Activated naive CD4-positive, alpha-beta T cell treated with anti-CD3 and anti-CD28 coated beads, Interleukin-2, amount 50 U/mL, for 24 hours (primary cell): ENCODE data around the gene LRRC14B.

Experiments used
- H3K27ac Mint-ChIP-seq: one replicate; pipeline ENCODE4 v1.8.0; 2021; ENCODE audit warnings: mild to moderate bottlenecking, mixed read lengths
- H3K27me3 Mint-ChIP-seq: one replicate; pipeline ENCODE4 v1.8.0; 2021; ENCODE audit warnings: mixed read lengths
- H3K36me3 Mint-ChIP-seq: one replicate; pipeline ENCODE4 v1.8.0; 2021; ENCODE audit warnings: mixed read lengths
- H3K4me1 Mint-ChIP-seq: one replicate; pipeline ENCODE4 v1.8.0; 2021; ENCODE audit warnings: mixed read lengths
- H3K4me3 Mint-ChIP-seq: one replicate; pipeline ENCODE4 v1.8.0; 2021; ENCODE audit warnings: mild to moderate bottlenecking, mixed read lengths
- H3K9me3 Mint-ChIP-seq: one replicate; pipeline ENCODE4 v1.8.0; 2021; ENCODE audit warnings: mixed read lengths

Gene LRRC14B

GRCh38 chr5:166441-167372 is 24.6 kb upstream of the LRRC14B start:
- Mint-ChIP-seq H3K4me3 (no peak overlapping the region), H3K27me3 (no peaks in the 10 kb centered on the region), H3K4me1 (no peaks in the 10 kb centered on the region), H3K27ac (no peak overlapping the region), H3K9me3 (no peaks in the 10 kb centered on the region), H3K36me3 (no peaks in the 10 kb centered on the region)

GRCh38 chr5:167511-167910 is 23.8 kb upstream of the LRRC14B start:
- Mint-ChIP-seq H3K9me3 (no peaks in the 10 kb centered on the region), H3K27me3 (no peaks in the 10 kb centered on the region), H3K4me1 (no peaks in the 10 kb centered on the region), H3K27ac (no peak overlapping the region), H3K4me3 (no peak overlapping the region), H3K36me3 (no peaks in the 10 kb centered on the region)

GRCh38 chr5:167982-168660 is 23.2 kb upstream of the LRRC14B start:
- H3K27ac Mint-ChIP-seq = no peak overlapping the region

GRCh38 chr5:169071-169727 is 22.1 kb upstream of the LRRC14B start:
- Mint-ChIP-seq H3K4me3 (no peak overlapping the region), H3K9me3 (no peaks in the 10 kb centered on the region), H3K4me1 (no peaks in the 10 kb centered on the region), H3K36me3 (no peaks in the 10 kb centered on the region), H3K27ac (no peak overlapping the region), H3K27me3 (no peaks in the 10 kb centered on the region)

More at GRCh38 chr5:167982-168660, 23.2 kb upstream of the LRRC14B start:
- Mint-ChIP-seq H3K4me3 (no peak overlapping the region), H3K27me3 (no peaks in the 10 kb centered on the region), H3K4me1 (no peaks in the 10 kb centered on the region), H3K36me3 (no peaks in the 10 kb centered on the region), H3K9me3 (no peaks in the 10 kb centered on the region)

GRCh38 chr5:169728-170094 is 21.6 kb upstream of the LRRC14B start:
- Mint-ChIP-seq H3K9me3 (no peaks in the 10 kb centered on the region), H3K4me3 (no peak overlapping the region), H3K4me1 (no peaks in the 10 kb centered on the region), H3K27ac (no peak overlapping the region), H3K27me3 (no peaks in the 10 kb centered on the region), H3K36me3 (no peaks in the 10 kb centered on the region)

DNA sequence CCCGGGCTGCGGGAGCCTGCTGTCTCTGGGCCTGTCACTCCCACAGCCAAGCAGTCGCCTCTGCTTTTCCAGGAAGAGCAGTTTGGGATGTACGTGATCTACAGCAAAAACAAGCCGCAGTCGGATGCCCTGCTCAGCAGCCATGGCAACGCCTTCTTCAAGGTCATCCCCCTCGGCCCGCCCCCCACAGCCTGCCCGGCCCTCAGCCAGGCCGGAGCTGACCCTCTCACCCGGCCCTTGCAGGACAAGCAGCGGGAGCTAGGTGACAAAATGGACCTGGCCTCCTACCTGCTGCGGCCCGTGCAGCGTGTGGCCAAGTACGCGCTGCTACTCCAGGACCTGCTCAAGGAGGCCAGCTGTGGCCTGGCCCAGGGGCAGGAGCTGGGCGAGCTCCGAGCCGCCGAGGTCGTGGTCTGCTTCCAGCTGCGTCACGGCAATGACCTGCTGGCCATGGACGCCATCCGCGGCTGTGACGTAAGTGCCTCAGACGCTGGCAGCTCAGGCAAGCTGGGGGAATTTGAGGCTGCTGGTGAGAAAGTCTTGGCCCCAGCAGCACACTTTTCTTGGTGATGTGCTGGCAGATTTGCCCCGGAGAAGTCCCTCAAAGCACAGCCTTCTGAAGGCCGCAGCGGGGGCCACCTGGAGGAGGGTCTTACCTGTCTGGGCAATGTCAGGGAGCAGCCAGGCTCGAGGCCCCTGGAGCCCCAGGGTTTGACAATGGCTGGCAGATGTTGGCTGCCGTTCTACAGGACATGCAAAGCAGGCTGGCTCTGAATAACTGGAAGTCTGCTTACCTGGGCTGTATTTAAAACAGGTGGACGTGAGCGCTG is 20.1 kb upstream of the LRRC14B start:
- Mint-ChIP-seq H3K4me3 (no peak overlapping the region), H3K27me3 (no peaks in the 10 kb centered on the region), H3K9me3 (no peaks in the 10 kb centered on the region), H3K27ac (no peak overlapping the region), H3K4me1 (no peaks in the 10 kb centered on the region), H3K36me3 (no peaks in the 10 kb centered on the region)

DNA sequence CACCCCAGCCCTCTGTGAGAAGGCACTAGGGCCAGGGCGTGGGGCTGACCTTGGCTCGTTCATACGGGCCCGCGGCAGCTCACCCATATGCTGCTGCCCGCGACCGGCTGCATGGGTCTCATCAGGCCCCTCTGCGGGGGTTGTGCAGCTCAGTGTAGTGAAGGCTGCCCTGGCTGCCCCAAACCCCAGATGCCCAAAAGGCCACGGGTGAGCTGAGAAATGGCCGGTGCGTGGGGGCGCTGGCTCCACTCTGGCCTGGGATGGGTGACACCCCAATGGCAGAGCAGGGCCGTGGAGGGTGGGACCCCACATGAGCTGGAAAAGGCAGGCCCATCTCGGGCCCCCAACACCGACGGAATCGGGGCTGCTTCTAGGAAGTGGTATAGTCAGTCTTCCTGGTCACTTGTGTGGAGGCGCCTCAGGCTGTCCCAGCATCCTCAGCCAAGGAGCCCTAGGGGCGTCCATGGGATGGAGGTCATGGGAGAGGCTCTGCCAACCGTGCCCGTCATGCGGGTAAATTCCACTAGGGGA is 19.4 kb upstream of the LRRC14B start:
- no peaks in the 10 kb centered on the region for H3K36me3 Mint-ChIP-seq
- no peaks in the 10 kb centered on the region for H3K27me3 Mint-ChIP-seq
- H3K9me3 Mint-ChIP-seq = no peaks in the 10 kb centered on the region
- H3K4me1 Mint-ChIP-seq = no peaks in the 10 kb centered on the region
- H3K27ac Mint-ChIP-seq = no peak overlapping the region
- H3K4me3 Mint-ChIP-seq = no peak overlapping the region

- Mint-ChIP-seq H3K9me3 (no peaks in the 10 kb centered on the region), H3K4me3 (no peak overlapping the region), H3K4me1 (no peaks in the 10 kb centered on the region), H3K36me3 (no peaks in the 10 kb centered on the region), H3K27me3 (no peaks in the 10 kb centered on the region), H3K27ac (no peak overlapping the region)
Observed at GRCh38 chr5:172421-172820, 18.9 kb upstream of the LRRC14B start.

DNA sequence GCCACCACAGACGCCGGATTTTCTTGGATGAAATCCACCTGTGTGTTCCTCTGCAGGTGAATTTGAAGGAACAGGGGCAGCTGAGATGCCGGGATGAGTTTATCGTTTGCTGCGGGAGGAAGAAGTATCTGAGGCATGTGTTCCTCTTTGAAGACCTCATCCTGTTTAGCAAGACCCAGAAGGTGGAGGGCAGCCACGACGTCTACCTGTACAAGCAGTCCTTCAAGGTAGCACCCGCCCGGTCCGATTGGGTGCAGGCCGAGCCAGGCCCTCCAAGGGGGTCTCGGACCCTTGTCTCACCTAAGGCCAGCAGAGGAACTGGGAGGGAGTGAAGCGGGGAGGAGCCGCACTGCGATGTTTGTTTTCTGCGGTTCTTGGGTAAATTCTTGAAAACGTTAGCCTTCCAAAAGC is 18.4 kb upstream of the LRRC14B start:
- no peaks in the 10 kb centered on the region for H3K27me3 Mint-ChIP-seq
- H3K4me1 Mint-ChIP-seq = no peaks in the 10 kb centered on the region
- no peaks in the 10 kb centered on the region for H3K36me3 Mint-ChIP-seq
- no peaks in the 10 kb centered on the region for H3K9me3 Mint-ChIP-seq
- no peak overlapping the region for H3K4me3 Mint-ChIP-seq
- no peak overlapping the region for H3K27ac Mint-ChIP-seq

GRCh38 chr5:173392-174290 is 17.7 kb upstream of the LRRC14B start:
- Mint-ChIP-seq H3K9me3 (no peaks in the 10 kb centered on the region), H3K27ac (no peak overlapping the region), H3K4me3 (no peak overlapping the region), H3K27me3 (no peaks in the 10 kb centered on the region), H3K4me1 (no peaks in the 10 kb centered on the region), H3K36me3 (no peaks in the 10 kb centered on the region)

GRCh38 chr5:174291-174600 is 17.0 kb upstream of the LRRC14B start:
- no peaks in the 10 kb centered on the region for H3K36me3 Mint-ChIP-seq
- H3K27ac Mint-ChIP-seq = no peak overlapping the region
- no peaks in the 10 kb centered on the region for H3K9me3 Mint-ChIP-seq
- H3K27me3 Mint-ChIP-seq = no peaks in the 10 kb centered on the region
- no peak overlapping the region for H3K4me3 Mint-ChIP-seq
- H3K4me1 Mint-ChIP-seq = no peaks in the 10 kb centered on the region

- H3K4me1 Mint-ChIP-seq = no peaks in the 10 kb centered on the region
Observed at GRCh38 chr5:174876-175465, 16.3 kb upstream of the LRRC14B start.

DNA sequence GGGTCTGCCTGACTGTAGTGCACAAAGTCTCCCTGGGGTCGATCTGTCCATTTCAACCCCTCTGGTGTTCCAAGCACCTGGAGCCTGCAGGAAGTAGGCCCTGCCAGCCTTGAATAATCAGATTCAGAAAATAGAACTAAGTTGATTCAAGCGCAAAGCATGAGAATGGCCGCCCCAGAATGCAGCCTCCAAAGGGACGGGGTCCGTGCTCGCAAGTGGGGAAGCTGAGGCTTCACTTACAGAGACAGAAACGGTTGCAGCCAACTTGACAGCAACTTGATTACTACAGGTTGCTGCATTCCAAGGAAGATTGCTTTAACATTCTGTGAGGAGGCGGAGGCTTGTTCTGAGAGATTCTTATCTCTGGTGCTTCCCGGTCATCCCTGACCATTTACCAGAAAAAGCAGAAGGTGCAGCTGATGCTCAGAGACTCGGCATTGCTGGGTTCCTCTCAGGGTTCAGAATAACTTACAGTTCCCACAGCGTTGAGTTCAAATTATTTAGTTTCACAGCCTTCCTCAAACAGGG is 14.9 kb upstream of the LRRC14B start:
- H3K36me3 Mint-ChIP-seq = no peaks in the 10 kb centered on the region
- no peak overlapping the region for H3K27ac Mint-ChIP-seq
- no peaks in the 10 kb centered on the region for H3K9me3 Mint-ChIP-seq
- H3K4me1 Mint-ChIP-seq = no peaks in the 10 kb centered on the region
- no peak overlapping the region for H3K4me3 Mint-ChIP-seq
- H3K27me3 Mint-ChIP-seq = peaks cover 3% of the 10 kb centered on the region

More at GRCh38 chr5:174876-175465, 16.3 kb upstream of the LRRC14B start:
- H3K27ac Mint-ChIP-seq = no peak overlapping the region
- no peaks in the 10 kb centered on the region for H3K36me3 Mint-ChIP-seq
- peaks cover 3% of the 10 kb centered on the region for H3K27me3 Mint-ChIP-seq
- H3K4me3 Mint-ChIP-seq = no peak overlapping the region
- H3K9me3 Mint-ChIP-seq = no peaks in the 10 kb centered on the region

DNA sequence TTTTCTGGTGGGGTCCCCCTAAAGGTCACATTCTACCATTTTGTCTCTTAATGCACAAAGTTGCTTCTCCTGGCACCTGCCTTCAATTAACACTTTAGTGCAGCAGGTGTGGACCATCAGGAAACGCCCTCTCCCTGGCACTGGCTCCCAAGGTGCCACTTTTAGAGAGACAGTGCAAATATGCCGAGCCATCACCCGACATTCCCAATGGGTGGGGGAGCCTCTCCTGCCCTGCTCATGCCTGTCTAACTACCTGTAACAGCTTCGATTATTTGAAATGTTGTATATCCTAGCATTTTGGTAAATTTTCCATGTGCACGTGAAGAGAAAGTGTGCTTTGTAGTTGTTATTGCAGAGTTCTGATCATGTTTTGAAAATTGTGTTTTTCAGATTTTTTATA is 13.2 kb upstream of the LRRC14B start:
- Mint-ChIP-seq H3K9me3 (no peaks in the 10 kb centered on the region), H3K27ac (no peak overlapping the region), H3K4me3 (no peak overlapping the region), H3K27me3 (peaks cover 3% of the 10 kb centered on the region), H3K4me1 (no peaks in the 10 kb centered on the region), H3K36me3 (no peaks in the 10 kb centered on the region)
